ENCODE results near the gene CEP192.

- no peak for TF ChIP-seq MAX (IDR thresholded peaks at IDR 0.05)
- TF ChIP-seq ZBTB33 (IDR thresholded peaks at IDR 0.05; ENCODE audit: extremely low read depth, insufficient replicate concordance, low read length), result no peak
- no peak for TF ChIP-seq SP1 (IDR thresholded peaks at IDR 0.05; ENCODE audit: low read depth)
- TF ChIP-seq POLR2A (IDR thresholded peaks at IDR 0.05; ENCODE audit: borderline replicate concordance, extremely low read depth, insufficient read depth, insufficient read length), result no peak
- TF ChIP-seq CTCF (IDR thresholded peaks at IDR 0.05 in 2 of 3, conservative IDR thresholded peaks at IDR 0.05 in 1 of 3; ENCODE audit: borderline replicate concordance in 1 of 3, insufficient read depth in 1 of 3, low read depth in 2 of 3, low read length in 2 of 3), result no peak
- no peak for TF ChIP-seq EZH2phosphoT487 (IDR thresholded peaks at IDR 0.05; ENCODE audit: borderline replicate concordance)
- TF ChIP-seq TCF7L2 (IDR thresholded peaks at IDR 0.05; ENCODE audit: borderline replicate concordance, extremely low read depth, insufficient read depth, insufficient read length), result no peak
- TF ChIP-seq EZH2 (IDR thresholded peaks at IDR 0.05), result no peak
These were observed 4.9 kb downstream of the CEP192 start for GRCh38 chr18:12995952-12996477.
